Measurements from ENCODE around the gene VWA8. TPM values are rescaled to one million over a fixed set of nuclear protein-coding genes. Genes with fewer than 3 reads are reported as not detected.

VWA8 gene
- total and polyA plus RNA-seq, 7 donors: 3.0 to 37.5 (median 24.7) TPM

DNA sequence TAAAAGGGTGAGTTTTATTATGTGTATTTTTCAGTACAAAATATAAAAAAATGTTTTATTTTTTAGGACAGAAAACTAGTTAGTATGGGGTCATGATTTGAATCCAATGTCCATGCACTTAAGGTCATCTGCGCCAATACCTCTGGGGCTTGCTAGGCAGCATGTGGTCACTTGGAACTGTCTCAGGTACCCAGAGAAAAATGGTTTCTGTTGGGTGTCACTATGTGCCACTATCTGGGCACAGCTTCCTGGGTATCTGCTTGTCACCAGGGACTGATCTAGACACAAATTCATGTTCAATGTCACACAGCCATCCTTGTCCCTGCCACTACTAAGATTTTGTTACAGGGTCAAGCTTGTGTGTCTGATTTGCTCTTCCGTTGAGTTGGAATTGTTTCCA, 403.2 kb downstream of the VWA8 start:
- Histone ChIP-seq H3K4me3 (no peak overlapping the region), H3K27me3 (no peaks in the 10 kb centered on the region), H3K4me1 (peaks cover 0 to 15% (median 12%) of the 10 kb centered on the region in 4 donors), H3K9me3 (no peaks in the 10 kb centered on the region), H3K36me3 (no peaks in the 10 kb centered on the region), H3K27ac (no peak overlapping the region)
- DNase-seq: no peak
- intact Hi-C loops (cut with DNase I): no loop called here
- TF ChIP-seq POLR2AphosphoS5 (IDR thresholded peaks at IDR 0.05) (no peak), EP300 (IDR thresholded peaks at IDR 0.05) (no peak), POLR2A (IDR thresholded peaks at IDR 0.05) (no peak)
- TF ChIP-seq, protein P1, sequence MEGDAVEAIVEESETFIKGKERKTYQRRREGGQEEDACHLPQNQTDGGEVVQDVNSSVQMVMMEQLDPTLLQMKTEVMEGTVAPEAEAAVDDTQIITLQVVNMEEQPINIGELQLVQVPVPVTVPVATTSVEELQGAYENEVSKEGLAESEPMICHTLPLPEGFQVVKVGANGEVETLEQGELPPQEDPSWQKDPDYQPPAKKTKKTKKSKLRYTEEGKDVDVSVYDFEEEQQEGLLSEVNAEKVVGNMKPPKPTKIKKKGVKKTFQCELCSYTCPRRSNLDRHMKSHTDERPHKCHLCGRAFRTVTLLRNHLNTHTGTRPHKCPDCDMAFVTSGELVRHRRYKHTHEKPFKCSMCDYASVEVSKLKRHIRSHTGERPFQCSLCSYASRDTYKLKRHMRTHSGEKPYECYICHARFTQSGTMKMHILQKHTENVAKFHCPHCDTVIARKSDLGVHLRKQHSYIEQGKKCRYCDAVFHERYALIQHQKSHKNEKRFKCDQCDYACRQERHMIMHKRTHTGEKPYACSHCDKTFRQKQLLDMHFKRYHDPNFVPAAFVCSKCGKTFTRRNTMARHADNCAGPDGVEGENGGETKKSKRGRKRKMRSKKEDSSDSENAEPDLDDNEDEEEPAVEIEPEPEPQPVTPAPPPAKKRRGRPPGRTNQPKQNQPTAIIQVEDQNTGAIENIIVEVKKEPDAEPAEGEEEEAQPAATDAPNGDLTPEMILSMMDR (IDR thresholded peaks at IDR 0.05): no peak
- WGBS, 2 donors: 96 to 99% methylated on average over 2 of the region's 2 CpGs

DNA sequence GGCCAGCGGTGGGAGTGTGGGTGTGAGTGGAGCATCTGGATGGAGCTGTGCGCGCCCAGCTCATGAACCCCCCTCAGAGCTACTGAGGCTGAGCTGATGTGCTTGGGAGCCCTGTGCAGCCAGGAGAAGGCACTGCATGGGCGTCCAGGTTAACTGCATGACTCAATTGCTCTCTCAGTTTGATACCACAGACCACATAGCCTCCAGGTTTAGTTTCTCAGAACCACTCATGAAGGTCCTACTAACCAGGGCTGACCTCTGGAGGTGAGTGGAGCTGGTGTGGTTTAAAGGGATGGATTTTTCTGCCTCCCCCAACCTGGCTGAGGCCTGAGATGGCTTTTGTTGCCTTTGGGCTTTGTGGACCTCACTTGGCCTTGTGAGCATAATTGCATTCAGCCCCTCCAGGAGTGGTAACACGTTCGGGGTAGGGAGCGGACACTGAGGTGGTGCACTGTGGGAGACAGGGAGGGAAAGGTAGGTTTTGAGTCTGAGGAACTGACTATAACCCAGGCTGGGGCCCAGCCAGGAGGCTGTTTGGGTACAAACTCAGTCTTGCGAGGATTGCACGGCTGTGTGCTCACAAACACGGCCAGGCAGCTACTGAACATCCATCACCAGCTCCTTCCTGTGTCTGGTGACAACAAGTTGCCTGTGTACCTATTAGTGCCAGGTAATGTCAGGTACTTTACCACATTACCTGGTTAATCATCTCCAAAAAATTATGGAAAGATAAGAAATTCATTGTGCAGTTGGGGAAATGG, 406.1 kb downstream of the VWA8 start:
- 88 to 90% methylated on average over 10 of the region's 10 CpGs for WGBS, 2 donors
- H3K27me3 ChIP-seq: no peaks in the 10 kb centered on the region
- no peak overlapping the region for H3K4me3 ChIP-seq
- intact Hi-C loops (cut with DNase I): no loop called here
- no peaks in the 10 kb centered on the region for H3K4me1 ChIP-seq
- TF ChIP-seq EP300 (IDR thresholded peaks at IDR 0.05) (no peak), POLR2A (IDR thresholded peaks at IDR 0.05) (no peak), POLR2AphosphoS5 (IDR thresholded peaks at IDR 0.05) (no peak)
- TF ChIP-seq, protein P1 (IDR thresholded peaks at IDR 0.05): no peak
- no peaks in the 10 kb centered on the region for H3K9me3 ChIP-seq
- no peak overlapping the region for H3K27ac ChIP-seq
- no peak for DNase-seq
- H3K36me3 ChIP-seq: no peaks in the 10 kb centered on the region

DNA sequence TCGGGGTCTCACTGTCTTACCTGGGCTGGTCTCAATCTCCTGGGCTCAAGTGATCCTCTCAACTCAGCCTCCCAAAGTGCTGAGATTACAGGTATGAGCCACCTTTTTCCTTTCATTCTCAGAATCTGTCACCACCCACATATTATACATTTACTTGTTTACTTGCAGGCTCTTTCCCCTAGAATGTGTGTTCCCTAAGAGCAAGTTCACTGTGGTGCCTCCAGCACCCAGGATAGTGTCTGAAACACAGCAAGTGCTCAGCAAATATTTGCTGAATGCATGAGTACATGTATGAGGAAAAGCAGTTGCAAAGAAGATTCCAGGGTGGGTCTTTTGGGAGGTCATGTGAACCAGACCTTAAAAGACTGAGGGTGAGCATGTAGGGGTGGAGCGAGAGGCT, 406.7 kb downstream of the VWA8 start:
- TF ChIP-seq EP300 (IDR thresholded peaks at IDR 0.05) (no peak), POLR2A (IDR thresholded peaks at IDR 0.05) (no peak), POLR2AphosphoS5 (IDR thresholded peaks at IDR 0.05) (no peak)
- TF ChIP-seq, protein P1 (IDR thresholded peaks at IDR 0.05): no peak

DNA sequence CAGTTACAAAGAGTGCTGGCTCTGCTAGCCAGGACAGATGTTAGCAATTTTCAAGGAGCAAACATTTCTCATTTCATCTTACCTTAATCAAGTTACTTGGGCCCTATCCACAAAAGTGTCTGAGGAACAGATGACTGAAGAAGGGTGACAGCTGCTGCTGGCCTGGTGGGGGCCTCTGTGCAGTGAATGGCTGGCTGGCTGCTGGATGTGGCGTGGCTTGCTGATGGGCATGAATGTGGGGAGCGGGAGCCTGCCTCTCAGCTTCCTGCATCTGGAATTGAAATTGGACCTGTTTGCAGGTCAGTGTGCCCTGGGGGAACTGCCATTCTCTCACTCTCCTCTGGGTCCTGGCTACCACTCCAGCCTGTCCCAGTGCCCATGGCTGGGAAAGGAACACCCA, 408.9 kb downstream of the VWA8 start:
- TF ChIP-seq POLR2AphosphoS5 (IDR thresholded peaks at IDR 0.05): no peak
- no peak for TF ChIP-seq POLR2A (IDR thresholded peaks at IDR 0.05)
- TF ChIP-seq, protein P1 (IDR thresholded peaks at IDR 0.05): no peak
- TF ChIP-seq EP300 (IDR thresholded peaks at IDR 0.05): no peak
- H3K36me3 ChIP-seq: no peaks in the 10 kb centered on the region
- intact Hi-C loops (cut with DNase I): no loop called here
- no peak overlapping the region for H3K27ac ChIP-seq
- WGBS, 2 donors: 95 to 100% methylated on average over 2 of the region's 2 CpGs
- H3K9me3 ChIP-seq: no peaks in the 10 kb centered on the region
- no peaks in the 10 kb centered on the region for H3K27me3 ChIP-seq
- no peak for DNase-seq
- H3K4me3 ChIP-seq: no peak overlapping the region
- peaks cover 0 to 7% (median 3%) of the 10 kb centered on the region in 4 donors for H3K4me1 ChIP-seq

More for the DNA sequence above, 406.7 kb downstream of the VWA8 start:
- no peaks in the 10 kb centered on the region for H3K9me3 ChIP-seq
- no peak overlapping the region for H3K27ac ChIP-seq
- no peaks in the 10 kb centered on the region for H3K27me3 ChIP-seq
- no peaks in the 10 kb centered on the region for H3K36me3 ChIP-seq
- H3K4me3 ChIP-seq: no peak overlapping the region
- WGBS, 2 donors: 94 to 97% methylated on average over 2 of the region's 2 CpGs
- intact Hi-C loops (cut with DNase I): no loop called here
- no peak for DNase-seq
- H3K4me1 ChIP-seq: no peaks in the 10 kb centered on the region
